GM10266 (cell line): ENCODE data around the gene UBE2J1.
"Not testable (repeated sequence)": the region's sequence is repeated elsewhere in the genome, so short reads cannot be mapped to it uniquely, and the experiment has no call there.

Experiments used
- DNase-seq: peaks from one replicate; pipeline ENCODE4 v3.0.0; 2012; ENCODE audit errors: extremely low spot score
- TF ChIP-seq, protein P1 (sequence below): IDR thresholded peaks from 2 replicates; pipeline ENCODE4 v1.5.1; 2012; ENCODE audit warnings: mild to moderate bottlenecking, low read depth; ENCODE audit not compliant: control insufficient read depth, insufficient read depth; ENCODE audit errors: missing control alignments

Gene UBE2J1

GRCh38 chr6:89298680-89299465, 53.6 kb downstream of the UBE2J1 start:
- TF ChIP-seq, protein P1, sequence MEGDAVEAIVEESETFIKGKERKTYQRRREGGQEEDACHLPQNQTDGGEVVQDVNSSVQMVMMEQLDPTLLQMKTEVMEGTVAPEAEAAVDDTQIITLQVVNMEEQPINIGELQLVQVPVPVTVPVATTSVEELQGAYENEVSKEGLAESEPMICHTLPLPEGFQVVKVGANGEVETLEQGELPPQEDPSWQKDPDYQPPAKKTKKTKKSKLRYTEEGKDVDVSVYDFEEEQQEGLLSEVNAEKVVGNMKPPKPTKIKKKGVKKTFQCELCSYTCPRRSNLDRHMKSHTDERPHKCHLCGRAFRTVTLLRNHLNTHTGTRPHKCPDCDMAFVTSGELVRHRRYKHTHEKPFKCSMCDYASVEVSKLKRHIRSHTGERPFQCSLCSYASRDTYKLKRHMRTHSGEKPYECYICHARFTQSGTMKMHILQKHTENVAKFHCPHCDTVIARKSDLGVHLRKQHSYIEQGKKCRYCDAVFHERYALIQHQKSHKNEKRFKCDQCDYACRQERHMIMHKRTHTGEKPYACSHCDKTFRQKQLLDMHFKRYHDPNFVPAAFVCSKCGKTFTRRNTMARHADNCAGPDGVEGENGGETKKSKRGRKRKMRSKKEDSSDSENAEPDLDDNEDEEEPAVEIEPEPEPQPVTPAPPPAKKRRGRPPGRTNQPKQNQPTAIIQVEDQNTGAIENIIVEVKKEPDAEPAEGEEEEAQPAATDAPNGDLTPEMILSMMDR = no peak
- DNase-seq = peak; percentile 40

- DNase-seq = peak; percentile 80
Observed at GRCh38 chr6:89297695-89298351, 54.7 kb downstream of the UBE2J1 start.

DNA sequence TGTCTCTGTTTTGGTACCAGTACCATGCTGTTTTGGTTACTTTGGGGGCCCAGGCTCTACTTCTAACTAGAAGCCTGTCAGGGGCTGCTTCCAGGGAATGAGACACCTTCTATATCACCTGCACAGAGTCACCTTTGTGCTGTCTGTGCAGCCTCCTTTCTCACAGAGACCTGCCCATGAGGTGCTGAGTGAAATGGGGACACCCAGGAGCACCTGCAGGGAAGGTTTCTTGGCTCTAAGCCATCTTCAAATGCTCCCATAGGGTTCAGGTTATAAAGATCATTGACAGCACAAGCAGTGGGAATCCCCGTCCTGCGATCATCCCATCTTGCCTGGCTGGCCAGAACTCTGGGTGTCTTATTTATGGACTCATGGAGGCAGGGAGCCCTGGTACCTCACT, 56.5 kb downstream of the UBE2J1 start:
- DNase-seq = no peak
- TF ChIP-seq, protein P1 = no peak

More at GRCh38 chr6:89297695-89298351, 54.7 kb downstream of the UBE2J1 start:
- TF ChIP-seq, protein P1 = no peak

- DNase-seq = not testable (repeated sequence)
Observed at GRCh38 chr6:89295116-89295515, 57.4 kb downstream of the UBE2J1 start.

DNA sequence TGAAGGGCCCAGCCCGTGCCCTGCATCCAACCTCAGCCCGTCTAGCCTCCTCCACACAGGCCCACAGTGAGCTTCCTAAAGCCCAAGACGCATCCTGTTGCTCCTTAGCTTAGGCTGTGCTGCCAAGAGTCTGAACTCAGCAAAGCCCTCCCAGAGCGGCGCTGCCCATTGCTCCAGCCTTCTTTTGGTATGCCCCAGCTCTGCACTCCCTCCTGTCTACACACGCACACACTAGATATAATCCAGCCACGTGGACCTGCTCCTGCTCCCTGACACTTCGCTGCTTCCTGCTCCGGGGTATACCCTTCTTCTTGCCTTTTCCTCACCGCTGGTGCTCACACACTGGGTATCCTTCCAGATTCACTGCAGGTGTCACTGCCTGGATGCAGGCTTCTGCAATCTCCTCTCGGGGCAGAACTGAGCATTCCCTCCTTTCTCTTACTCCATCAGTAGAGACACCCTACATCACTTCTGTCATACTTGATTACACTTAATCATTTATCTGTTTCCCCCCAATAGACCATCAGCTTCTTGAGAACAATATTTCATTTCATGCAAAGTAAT, 61.2 kb downstream of the UBE2J1 start:
- TF ChIP-seq, protein P1 = no peak
- DNase-seq = no peak

GRCh38 chr6:89290401-89291155, 61.9 kb downstream of the UBE2J1 start:
- no peak for DNase-seq
- TF ChIP-seq, protein P1 = no peak

- no peak for DNase-seq
- TF ChIP-seq, protein P1 = no peak
Observed at GRCh38 chr6:89289710-89290109, 62.8 kb downstream of the UBE2J1 start.
